GM12878 (cell line): Measurements from ENCODE around the gene CCT6A. TPM values are rescaled to one million over a fixed set of nuclear protein-coding genes. Genes with fewer than 3 reads are reported as not detected.
"Not testable (repeated sequence)": the region's sequence is repeated elsewhere in the genome, so short reads cannot be mapped to it uniquely, and the experiment has no call there.

ENCODE experiments used
- ATAC-seq: fragments of 200-7000 bp; cut with Tn5 transposase; 3 replicates; pipeline ENCODE4 v1.9.1; 2020; ENCODE audit warnings: mild to moderate bottlenecking, moderate library complexity
- BruUV-seq: library from RNA; stranded (reverse); fragments of 400-500 nt; replicated peaks from 2 replicates; lab custom pipeline; 2021; lab: Mats Ljungman, UMichigan
- CTCF ChIA-PET: fragments of 300-600 bp; sonication (Branson Sonifier 250); formaldehyde crosslinking; extraction: SDS; loops from one replicate; lab custom pipeline; 2021; ENCODE audit warnings: inconsistent platforms; lab: Yijun Ruan, JAX
- POLR2A ChIA-PET: fragments of 350-600 bp; formaldehyde crosslinking; extraction: SDS; loops from one replicate; lab custom pipeline; 2021; ENCODE audit warnings: inconsistent platforms; lab: Charles Lee
- RAD21 ChIA-PET: fragments of 300-600 bp; sonication (Branson Sonifier 250); formaldehyde crosslinking; loops from one replicate; lab custom pipeline; 2023; ENCODE audit warnings: antibody characterized with exemption; ENCODE audit not compliant: unreplicated experiment; lab: Charles Lee
- SMC1A ChIA-PET: fragments of 300-600 bp; sonication (Branson Sonifier 250); formaldehyde crosslinking; loops from one replicate; lab custom pipeline; 2023; ENCODE audit not compliant: unreplicated experiment, uncharacterized antibody; lab: Charles Lee
- DNase-seq: peaks from one replicate; pipeline ENCODE4 v3.0.0-alpha.2; 2011; ENCODE audit warnings: low read depth, low spot score
- FAIRE-seq: peaks from 3 replicates; lab custom pipeline; 2011; peaks lifted over from hg19 to GRCh38; lab: Jason Lieb, UNC
- H2AFZ ChIP-seq: 2 replicates; pipeline ENCODE4 v1.6.0; 2011; ENCODE audit warnings: low read depth, low read length, control low read depth; ENCODE audit not compliant: control insufficient read depth
- H3K27ac ChIP-seq: 2 replicates; pipeline ENCODE4 v1.5.1; 2011; ENCODE audit warnings: control low read depth; ENCODE audit not compliant: control insufficient read depth, insufficient read depth
- H3K27me3 ChIP-seq, 2 experiments: replicated peaks in 1 of 2; 2 replicates each; pipeline versions ENCODE4 v1.6.0 to v1.6.1; 2011; ENCODE audit warnings: low read length in 1 of 2; ENCODE audit not compliant: control insufficient read depth in 2 of 2, insufficient read depth in 2 of 2
- H3K36me3 ChIP-seq, 2 experiments: 2 replicates each; pipeline ENCODE4 v1.5.1; 2011; ENCODE audit warnings: low read length in 1 of 2; ENCODE audit not compliant: control insufficient read depth in 2 of 2, insufficient read depth in 2 of 2
- H3K4me1 ChIP-seq: 2 replicates; pipeline ENCODE4 v1.6.1; 2011; ENCODE audit warnings: mild to moderate bottlenecking, low read length, moderate library complexity, mixed read lengths; ENCODE audit not compliant: control insufficient read depth, insufficient read depth
- H3K4me2 ChIP-seq: 2 replicates; pipeline ENCODE4 v1.6.0; 2011; ENCODE audit warnings: control low read depth; ENCODE audit not compliant: control insufficient read depth, insufficient read depth
- H3K4me3 ChIP-seq: fragments of 200-600 bp; sonication (generic); 2 replicates; pipeline ENCODE4 v1.5.1; 2016
- H3K79me2 ChIP-seq: 2 replicates; pipeline ENCODE4 v1.6.0; 2011; ENCODE audit warnings: low read length; ENCODE audit not compliant: control insufficient read depth, insufficient read depth
- H3K9ac ChIP-seq: 2 replicates; pipeline ENCODE4 v1.8.0; 2011; ENCODE audit warnings: low read length, control low read depth, mixed read lengths; ENCODE audit not compliant: control insufficient read depth, insufficient read depth
- H3K9me3 ChIP-seq: replicated peaks from 3 replicates; pipeline ENCODE4 v1.5.1; 2011; ENCODE audit warnings: mild to moderate bottlenecking, low read length; ENCODE audit not compliant: control insufficient read depth, insufficient read depth
- H4K20me1 ChIP-seq: 2 replicates; pipeline ENCODE4 v1.6.0; 2011; ENCODE audit not compliant: control insufficient read depth, insufficient read depth
- ASH2L ChIP-seq: fragments of 300-600, 200-600 bp; sonication (generic); IDR thresholded peaks from 2 replicates; pipeline ENCODE4 v1.6.1; 2017; ENCODE audit warnings: low read depth, mild to moderate bottlenecking, borderline replicate concordance
- FOXM1 ChIP-seq: IDR thresholded peaks from 2 replicates; pipeline ENCODE4 v1.6.1; 2012; ENCODE audit warnings: low read depth, mild to moderate bottlenecking, inconsistent platforms, low read length, moderate library complexity
- RELA ChIP-seq: fragments of 450-650 bp; IDR thresholded peaks from 2 replicates; pipeline ENCODE4 v1.8.0; 2014; ENCODE audit warnings: borderline replicate concordance; ENCODE audit not compliant: partially characterized antibody
- RELB ChIP-seq: fragments of 450-650 bp; IDR thresholded peaks from 2 replicates; pipeline ENCODE4 v1.6.1; 2017; ENCODE audit warnings: low read depth, mild to moderate bottlenecking, moderate library complexity
- USF2 ChIP-seq: IDR thresholded peaks from 2 replicates; pipeline ENCODE4 v1.6.1; 2011; ENCODE audit warnings: low read depth, low read length, improper control_type of control experiment, borderline replicate concordance
- ZBTB33 ChIP-seq: fragments of 450-650 bp; IDR thresholded peaks from 2 replicates; pipeline ENCODE4 v1.6.1; 2017; ENCODE audit warnings: mild to moderate bottlenecking
- ZSCAN29 ChIP-seq: fragments of 450-650 bp; IDR thresholded peaks from 2 replicates; pipeline ENCODE4 v1.6.1; 2017; ENCODE audit warnings: mild to moderate bottlenecking, moderate library complexity
- WGBS: methylation state at CpG from one replicate; pipeline ENCODE4 v1.1.6; 2016; ENCODE audit warnings: low lambda C conversion rate; ENCODE audit not compliant: insufficient replicate concordance, insufficient coverage; ENCODE audit errors: missing lambda C conversion rate; 5-methylcytosine and 5-hydroxymethylcytosine counted together
- in situ Hi-C: fragments of 300-500 bp; cut with MboI; formaldehyde crosslinking; loops from 9 replicates; pipeline ENCODE4 v1.14.3; 2018; ENCODE audit warnings: mixed read lengths
- intact Hi-C: fragments of 100-400 bp; cut with micrococcal nuclease; formaldehyde crosslinking; loops from one replicate; pipeline ENCODE4 v1.14.2; 2022; ENCODE audit not compliant: unreplicated experiment
- polyA plus RNA-seq, 11 experiments: library from polyadenylated mRNA; depleted of rRNA in 4 of 11; unstranded in 6 of 11; stranded (reverse) in 5 of 11; fragments of >200 nt; fragmentation: Nextera tagmentation in 4 of 11; fragmentation: Illumina TruSeq in 1 of 11; extraction: Ambion mirVana in 4 of 11; extraction: Trizol in 1 of 11; gene quantifications; 1 replicate in 1 of 11; 2 replicates in 10 of 11; pipeline versions ENCODE4 v1.2.1 to v1.2.3, GENCODE V29; 2011 to 2016; ENCODE audit warnings: inconsistent platforms in 2 of 11, missing spikeins in 2 of 11, low read depth in 1 of 11
- total RNA-seq, 4 experiments: library from RNA; depleted of rRNA in 3 of 4; stranded (reverse); fragments of >200 nt in 3 of 4; fragmentation: Illumina TruSeq in 1 of 4; extraction: Trizol in 1 of 4; gene quantifications; 2 replicates each; pipeline versions ENCODE4 v1.2.1 to v1.2.3, GENCODE V29; 2013 to 2021

Gene CCT6A
- total and polyA plus RNA-seq, 10 of the 15 experiments (the other 5 are each of a cell fraction or from before 2014, with no cell fraction given), result 191 to 480 (median 296) TPM

GRCh38 chr7:56009695-56010094, 41.9 kb upstream of the CCT6A start:
- RAD21 ChIA-PET, result no interaction called here
- intact Hi-C loops, result no loop called here
- H3K4me1 ChIP-seq, result no peaks in the 10 kb centered on the region
- TF ChIP-seq ZSCAN29 (no peak), RELA (no peak), ZBTB33 (no peak), USF2 (no peak), ASH2L (no peak), FOXM1 (no peak), RELB (no peak)
- TF ChIP-seq, all 136 proteins: peak for 0
- Histone ChIP-seq H3K36me3 (0 out of 4 replicates have a peak, but pooled peaks cover 0 to 3% of the 10 kb centered on the region in 2 experiments), H3K4me3 (no peak overlapping the region), H3K79me2 (no peaks in the 10 kb centered on the region), H3K4me2 (no peak overlapping the region), H2AFZ (no peak overlapping the region), H3K9me3 (no peaks in the 10 kb centered on the region), H4K20me1 (no peaks in the 10 kb centered on the region), H3K9ac (no peak overlapping the region), H3K27ac (no peak overlapping the region), H3K27me3 (no peaks in the 10 kb centered on the region)
- CTCF ChIA-PET, result interaction anchor here (11.2 kb wide), 1 partner anchor 64 kb away, joined by 95 read pairs; no protein-coding TSS in a partner anchor
- SMC1A ChIA-PET, result interaction anchor here (0.9 kb wide), 1 partner anchor 10 kb away, joined by 3 read pairs; no protein-coding TSS in a partner anchor
- no peak for ATAC-seq
- in situ Hi-C loops, result no loop called here
- BruUV-seq, result no TSS peak
- no peak for FAIRE-seq
- POLR2A ChIA-PET, result no interaction called here
- DNase-seq, result no peak
- WGBS, result 90% methylated on average over 7 of the region's 7 CpGs

- not testable (repeated sequence) for H3K36me3 ChIP-seq
- BruUV-seq, result TSS peak; percentile 76
These were observed 34.5 kb upstream of the CCT6A start for GRCh38 chr7:56017015-56017414.

More at GRCh38 chr7:56017015-56017414, 34.5 kb upstream of the CCT6A start:
- H4K20me1 ChIP-seq, H3K9ac ChIP-seq, H3K79me2 ChIP-seq, H2AFZ ChIP-seq, in situ Hi-C loops, H3K9me3 ChIP-seq, FAIRE-seq, ATAC-seq, H3K4me3 ChIP-seq, DNase-seq, intact Hi-C loops, POLR2A ChIA-PET, H3K4me2 ChIP-seq, H3K27ac ChIP-seq, H3K27me3 ChIP-seq, H3K4me1 ChIP-seq: not testable (repeated sequence)
- ChIA-PET SMC1A (interaction anchor here (1.0 kb wide), 1 partner anchor 58 kb away, joined by 3 read pairs; no protein-coding TSS in a partner anchor), CTCF (interaction anchor here (1.5 kb wide), 1 partner anchor 13 kb away, joined by 5 read pairs; no protein-coding TSS in a partner anchor), RAD21 (interaction anchor here (0.7 kb wide), 1 partner anchor 53 kb away, joined by 3 read pairs; no protein-coding TSS in a partner anchor)
- WGBS, result 97% methylated on average over 3 of the region's 3 CpGs
